Measurements from ENCODE around the gene PLCL1. TPM values are rescaled to one million over a fixed set of nuclear protein-coding genes. Genes with fewer than 3 reads are reported as not detected.
A peak's percentile ranks its signal among the peaks of the same experiment; 100 is the strongest.

PLCL1 gene
- polyA plus RNA-seq, 1 donor, result 20.7 TPM

DNA sequence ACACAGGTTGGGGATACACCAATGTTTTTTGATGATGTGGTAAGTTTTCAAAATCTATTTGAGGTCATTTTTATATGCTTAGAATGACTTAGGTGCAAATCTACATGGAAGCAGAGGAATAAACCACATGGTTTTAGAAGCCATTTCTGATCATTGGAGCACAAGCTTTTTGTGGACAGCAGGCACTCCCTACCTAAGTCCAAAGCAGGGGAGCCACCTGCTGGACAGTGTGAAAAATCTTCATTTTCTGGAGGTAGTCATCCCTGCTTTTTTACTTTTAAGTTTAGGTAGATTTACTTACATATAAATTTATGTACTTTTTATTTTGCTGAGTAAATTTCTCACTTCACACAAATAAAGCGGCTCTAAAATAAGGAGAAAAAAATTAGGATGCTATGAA is 323.2 kb downstream of the PLCL1 start:
- peak; percentile 48 for DNase-seq

DNA sequence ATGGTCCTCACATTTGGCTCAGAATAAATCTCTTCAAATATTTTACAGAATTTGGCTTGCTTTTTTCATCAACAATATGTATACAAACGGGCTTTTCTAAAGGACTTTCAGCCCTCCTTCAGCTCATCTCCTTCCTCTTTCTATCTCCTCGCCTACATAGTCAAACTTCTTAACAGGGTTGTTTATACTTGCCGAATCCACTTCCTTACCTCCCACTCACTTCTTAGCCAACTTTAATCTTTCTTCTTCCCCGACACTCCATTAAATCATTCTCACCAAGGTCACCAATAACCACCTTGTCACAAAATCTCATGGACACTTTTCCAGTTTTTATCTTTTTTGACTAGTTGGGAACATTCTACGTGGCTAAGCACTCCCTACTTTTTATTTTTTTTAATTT is 325.2 kb downstream of the PLCL1 start:
- no peak for DNase-seq

DNA sequence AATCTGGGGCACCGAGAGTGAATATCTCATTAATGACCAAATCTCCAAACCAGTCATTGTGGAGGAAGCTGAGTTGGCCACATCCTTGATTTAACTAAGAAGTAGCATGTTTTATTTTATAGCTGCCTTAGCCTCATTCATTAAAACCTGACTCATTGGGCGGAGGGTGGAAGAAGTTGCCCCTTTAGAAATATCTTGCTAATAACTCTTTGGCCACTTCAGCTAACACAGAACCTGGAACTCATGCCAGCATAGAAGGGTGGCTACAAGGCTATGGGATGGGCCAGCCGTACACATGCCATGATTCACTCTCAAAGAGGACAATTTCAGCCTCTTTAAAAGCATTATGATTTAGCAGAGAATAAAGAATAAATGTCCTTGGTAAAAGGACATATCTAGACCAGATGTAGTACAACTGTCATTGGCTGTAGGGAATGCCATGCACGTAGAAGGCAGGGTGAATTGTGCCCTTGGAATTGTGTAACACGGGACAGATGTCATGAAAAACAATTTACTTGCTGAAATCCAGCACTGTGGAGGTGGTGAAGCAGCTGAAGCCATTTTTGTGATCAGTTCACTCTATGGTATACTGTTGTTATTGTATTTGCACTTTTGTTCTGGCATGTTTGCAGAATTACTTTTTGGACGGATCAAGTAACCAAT is 330.0 kb downstream of the PLCL1 start:
- DNase-seq, result no peak

DNA sequence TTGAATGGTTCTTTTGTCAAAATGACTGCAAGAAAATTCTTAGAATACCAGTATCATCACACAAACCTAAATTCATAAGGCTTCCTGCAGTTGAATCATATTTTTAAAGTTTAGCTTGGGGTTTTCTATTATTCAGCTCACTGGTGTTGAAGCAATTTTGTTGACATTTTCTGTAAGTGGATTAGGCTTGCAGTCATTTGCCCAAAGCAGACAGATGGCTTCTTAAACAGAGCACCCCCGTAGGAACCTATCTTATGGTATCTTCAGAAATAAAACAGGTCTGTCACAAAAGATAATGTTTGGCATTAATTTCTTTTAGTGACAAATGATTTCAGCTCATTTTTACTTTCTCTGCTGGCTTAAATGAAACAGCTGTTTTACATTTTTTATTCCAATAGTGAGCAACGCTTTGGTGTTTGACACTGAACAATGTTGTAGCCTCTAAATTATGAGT is 331.1 kb downstream of the PLCL1 start:
- DNase-seq, result no peak

DNA sequence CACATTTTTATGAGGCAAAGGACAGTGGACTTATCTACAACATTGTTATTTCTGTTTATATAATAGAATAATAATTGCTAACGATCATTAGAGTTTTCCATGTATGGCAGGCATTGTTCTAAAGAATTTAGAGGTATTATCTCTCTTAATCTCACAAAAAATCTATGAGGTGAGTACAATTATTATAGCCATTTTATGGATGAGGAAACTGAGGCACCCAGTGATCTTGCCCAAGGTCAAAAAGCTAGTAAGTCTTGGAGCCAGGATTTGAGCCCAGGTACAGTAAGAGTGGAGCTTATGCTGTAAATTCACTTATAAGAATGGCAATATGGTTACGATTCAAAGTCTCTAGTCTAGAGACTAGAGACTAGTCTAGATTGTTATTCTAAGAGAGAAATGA is 331.7 kb downstream of the PLCL1 start:
- DNase-seq, result no peak

DNA sequence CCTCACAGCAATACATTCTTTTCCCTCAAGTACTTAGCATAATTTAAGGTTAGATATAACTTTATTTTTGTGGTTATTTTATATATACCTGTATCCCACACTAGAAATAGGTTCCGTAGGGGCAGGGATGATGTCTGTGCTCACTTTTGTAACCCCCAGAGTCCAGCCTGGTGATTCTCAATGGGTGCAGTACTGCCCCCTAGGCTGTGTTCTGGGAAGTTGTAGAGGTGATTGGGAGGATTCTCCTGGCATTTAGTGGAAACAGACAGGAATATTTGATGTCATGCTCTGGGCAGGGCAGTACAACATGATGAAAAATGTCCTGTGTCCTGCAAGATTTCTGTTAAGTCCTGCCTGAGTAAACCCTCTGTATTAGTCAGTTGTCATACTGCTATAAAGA is 333.3 kb downstream of the PLCL1 start:
- DNase-seq, result no peak

DNA sequence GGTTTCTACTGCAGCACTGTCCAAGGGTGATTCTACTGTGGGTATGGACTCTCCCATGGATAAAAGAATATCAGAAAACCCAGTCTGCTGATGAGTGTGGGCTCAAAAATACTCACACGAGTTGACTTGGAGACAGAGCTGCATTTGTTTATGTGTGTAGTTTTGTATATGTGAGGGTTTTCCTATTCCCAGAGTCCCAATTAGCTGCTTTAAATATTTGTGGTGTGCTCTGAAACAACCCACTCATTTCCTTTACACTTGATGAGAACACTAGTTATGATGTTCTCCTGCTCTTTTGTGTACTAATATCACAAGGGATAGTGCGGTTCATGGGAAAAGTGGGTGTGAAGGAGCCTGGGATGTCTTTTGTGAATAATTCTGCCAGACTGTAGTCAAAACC is 337.3 kb downstream of the PLCL1 start:
- DNase-seq, result no peak

DNA sequence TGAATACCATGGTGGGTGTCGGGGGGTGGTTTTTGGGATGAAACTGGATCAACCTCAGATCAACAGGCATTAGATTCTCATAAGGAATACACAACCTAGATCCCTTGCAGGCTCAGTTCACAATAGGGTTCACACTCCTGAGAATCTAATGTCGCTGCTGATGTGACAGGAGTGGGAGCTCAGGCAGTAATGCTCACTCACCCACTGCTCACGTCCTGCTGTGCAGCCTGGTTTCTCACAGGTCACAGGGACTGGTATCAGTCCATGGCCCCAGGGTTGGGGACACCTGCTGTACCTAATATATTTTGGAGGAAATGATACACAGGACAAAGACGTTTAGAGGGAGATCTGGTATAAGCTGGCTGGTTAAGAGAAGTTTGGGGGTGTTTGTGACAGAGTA is 338.8 kb downstream of the PLCL1 start:
- DNase-seq, result no peak

DNA sequence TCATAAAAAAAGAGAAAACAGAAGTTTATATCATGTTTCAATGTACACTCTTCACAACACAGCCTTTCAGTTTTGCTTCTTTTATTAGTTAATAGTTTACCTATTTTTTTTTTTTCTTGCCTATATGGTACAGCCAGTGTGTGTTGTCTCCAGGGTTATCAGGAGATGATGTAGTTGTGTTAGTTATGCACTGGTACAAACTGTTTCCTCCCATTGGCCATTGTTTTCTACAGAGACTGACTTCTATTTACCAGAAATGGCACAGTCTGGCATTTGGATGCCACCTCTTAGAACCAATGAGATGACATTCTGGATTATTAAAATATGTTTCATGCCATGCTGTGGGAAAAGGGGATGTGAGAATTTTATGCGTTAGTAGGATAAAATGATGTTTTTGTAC is 339.4 kb downstream of the PLCL1 start:
- DNase-seq, result no peak

DNA sequence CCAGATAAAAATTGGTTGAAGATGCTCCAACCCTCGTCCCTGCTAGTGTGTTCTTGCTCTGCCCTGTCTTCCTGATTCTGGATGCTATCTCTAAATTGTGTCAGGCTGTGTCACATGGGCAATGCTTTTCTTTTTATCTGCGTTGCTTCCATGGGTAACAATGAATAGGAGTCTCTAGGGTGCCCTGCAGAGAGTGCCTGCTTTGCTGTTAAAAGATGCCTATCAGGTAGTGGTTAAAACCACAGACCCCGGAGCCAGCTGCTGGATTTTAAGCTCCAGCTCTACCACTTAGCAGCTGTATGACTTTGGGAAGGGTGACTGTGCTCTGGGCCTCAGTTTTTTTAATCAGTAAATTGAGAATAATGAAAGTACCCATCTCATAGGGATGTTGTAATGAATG is 340.3 kb downstream of the PLCL1 start:
- DNase-seq, result no peak

DNA sequence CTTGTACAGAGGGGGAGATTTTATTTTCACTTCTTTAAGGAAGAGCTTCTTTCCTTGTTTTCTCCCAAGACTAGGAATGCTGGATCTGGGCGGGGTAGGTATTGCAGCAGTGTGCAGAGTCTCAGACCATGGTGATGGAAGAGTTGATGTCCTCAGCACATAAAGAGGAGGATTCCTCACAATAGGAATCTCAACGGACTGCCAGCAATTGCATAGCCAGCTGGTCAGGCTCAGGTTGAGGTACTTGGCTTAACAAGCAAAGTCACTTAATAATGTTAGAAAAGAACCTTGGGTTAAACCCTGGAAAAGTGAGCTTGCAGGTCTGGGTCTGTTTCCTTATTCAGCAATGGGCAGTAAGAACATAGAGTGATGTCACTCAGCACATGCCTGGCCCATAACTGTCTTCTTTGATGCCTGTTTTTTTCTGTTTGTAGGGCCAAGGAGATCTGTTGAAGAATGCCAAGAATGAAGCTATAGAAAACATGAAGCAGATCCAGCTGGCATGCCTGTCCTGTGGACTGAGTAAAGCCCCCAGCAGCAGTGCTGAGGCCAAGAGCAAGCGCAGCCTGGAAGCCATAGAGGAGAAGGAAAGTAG is 342.1 kb downstream of the PLCL1 start:
- DNase-seq, result peak; percentile 44

DNA sequence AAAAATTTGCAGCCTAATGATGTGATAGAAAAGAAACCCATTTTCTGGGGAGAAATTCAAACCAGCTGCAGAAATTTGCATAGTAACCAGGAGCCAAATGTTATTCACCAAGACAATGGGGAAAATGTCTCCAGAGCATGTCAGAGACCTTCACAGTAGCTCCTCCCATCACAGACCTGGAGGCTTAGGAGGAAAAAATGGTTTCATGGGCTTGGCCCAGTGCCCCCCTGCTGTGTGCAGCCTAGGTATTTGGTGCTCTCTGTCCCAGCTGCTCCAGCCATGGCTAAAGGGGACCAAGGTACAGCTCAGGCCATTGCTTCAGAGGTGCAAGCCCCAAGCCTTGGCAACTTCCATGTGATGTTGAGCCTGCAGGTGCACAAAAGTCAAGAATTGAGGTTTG is 352.9 kb downstream of the PLCL1 start:
- DNase-seq, result no peak

DNA sequence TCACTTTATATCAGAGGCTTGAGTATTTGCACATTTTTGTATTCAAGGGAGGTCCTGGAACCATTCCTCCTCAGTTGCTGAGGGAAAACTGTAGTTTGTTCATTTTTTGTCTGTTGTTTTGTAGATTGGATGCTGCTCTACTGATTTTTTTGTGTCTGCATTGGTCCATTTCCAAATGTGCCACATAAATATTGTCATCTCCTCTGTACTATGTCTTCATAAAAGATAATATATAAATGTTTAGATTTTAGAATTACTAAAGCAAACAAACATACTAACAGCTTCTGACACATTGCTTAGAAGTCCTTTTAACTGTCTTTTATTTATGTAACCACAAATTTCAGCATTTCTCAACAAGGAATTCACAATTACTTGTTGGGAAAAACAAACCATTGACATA is 356.8 kb downstream of the PLCL1 start:
- DNase-seq, result no peak

DNA sequence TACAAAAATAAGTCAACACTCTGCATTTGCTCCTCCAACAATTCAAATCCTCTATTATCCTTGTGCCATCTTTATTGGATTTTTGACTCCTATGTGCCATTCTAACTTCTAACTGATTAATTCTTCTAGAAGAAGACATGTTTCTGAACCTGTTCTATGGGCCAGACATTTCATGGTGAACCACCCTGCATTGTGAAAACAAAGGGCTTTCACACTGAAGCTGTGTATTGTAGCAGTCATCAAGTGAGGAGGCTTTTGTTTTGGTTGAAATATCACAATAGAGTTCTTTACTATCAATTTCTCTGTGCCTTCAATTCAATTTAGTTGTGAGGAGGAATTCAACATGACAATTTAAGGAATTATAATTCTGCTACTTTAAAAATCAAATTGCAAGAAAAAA is 357.9 kb downstream of the PLCL1 start:
- no peak for DNase-seq

DNA sequence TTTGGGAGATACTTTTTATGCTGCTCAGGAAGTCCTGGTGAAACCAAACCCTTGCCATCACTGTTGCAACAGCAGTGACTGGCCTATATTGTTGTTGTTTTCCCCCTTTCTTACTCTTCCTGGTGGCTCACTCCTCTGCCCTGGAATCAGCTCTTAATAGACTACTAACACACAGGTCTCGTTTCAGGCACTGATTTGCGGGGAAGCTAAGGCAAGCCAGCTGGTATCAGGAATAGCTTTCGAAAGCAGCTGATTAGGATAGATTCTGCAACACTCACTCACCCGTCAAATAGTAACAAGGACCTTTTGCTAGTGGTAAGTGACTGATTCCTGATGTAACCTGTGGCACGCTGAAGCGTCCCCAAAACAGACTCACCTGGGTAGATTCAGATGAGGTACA is 360.4 kb downstream of the PLCL1 start:
- DNase-seq, result no peak

DNA sequence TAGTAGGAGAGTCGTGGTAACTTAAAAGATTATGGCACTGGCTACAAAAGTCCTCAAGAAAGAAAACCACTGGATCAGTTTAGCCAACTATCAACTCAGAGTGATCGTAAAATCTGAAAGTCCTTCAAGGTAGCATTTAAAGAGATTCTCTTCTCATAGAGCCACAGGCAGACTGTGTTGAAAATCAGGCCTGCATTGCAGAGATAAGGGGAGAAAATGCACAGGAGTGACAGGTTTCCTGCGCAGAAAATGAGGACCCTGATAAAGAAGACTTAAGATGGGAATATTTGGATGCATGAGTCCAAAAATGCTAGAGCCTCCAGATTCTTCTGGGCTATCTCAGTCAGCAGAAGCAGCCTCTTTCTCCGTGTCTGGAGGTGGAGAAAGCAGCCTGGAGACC is 360.9 kb downstream of the PLCL1 start:
- DNase-seq, result no peak

DNA sequence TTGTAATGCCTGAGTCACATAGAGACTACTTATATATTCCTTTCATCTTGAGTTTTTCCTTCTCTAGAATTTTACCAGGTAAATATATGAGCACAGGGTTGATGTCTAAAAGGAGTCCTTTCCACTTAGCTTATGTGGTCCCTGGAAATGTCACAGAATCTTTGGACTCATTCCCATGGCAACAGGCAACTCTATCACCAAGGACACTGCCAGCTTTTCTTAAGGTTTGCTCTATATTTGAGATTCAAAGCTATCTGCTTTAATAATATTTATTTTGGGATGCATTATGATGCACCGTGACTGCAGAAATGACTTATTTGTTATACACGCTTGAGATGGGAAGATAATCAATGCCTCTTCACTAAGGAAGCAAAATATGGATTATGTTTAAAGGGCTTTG is 363.0 kb downstream of the PLCL1 start:
- DNase-seq, result no peak

DNA sequence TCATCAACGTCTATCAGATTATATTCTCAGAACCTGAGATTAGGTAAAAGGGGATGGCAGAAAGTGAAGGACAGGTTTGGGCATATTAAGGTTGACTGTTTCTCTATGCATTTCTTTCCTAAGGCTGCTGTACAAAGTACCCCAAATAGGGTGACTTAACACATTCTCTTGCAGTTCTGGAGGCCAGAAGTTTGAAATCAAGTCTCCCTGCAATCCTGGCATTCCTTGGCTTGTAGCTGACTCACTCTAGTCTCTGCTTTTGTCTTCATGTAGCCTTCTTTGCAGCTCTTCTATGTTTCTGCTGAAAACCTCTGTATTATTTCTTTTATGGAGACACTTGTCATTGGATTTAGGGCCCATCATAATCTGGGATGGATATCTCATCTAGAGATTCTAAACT is 364.3 kb downstream of the PLCL1 start:
- no peak for DNase-seq

DNA sequence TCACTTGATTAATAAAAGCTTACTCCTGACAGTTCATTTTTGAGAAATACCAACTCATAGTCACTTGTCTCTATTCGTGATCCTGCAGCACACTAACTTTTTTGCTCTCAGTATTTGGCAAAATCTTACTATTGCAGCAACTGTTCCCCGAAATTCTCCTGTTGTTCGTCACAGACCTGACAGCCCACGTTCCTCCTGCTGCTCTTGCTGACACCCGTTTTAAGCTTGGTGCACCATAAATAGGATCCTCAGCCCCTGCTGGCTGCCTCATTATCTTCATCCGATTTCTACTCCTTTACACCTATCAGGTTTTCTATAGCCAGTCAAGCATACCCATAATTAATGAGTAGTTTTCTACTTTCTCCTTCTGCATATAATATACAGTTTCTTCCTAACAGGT is 368.8 kb downstream of the PLCL1 start:
- no peak for DNase-seq

DNA sequence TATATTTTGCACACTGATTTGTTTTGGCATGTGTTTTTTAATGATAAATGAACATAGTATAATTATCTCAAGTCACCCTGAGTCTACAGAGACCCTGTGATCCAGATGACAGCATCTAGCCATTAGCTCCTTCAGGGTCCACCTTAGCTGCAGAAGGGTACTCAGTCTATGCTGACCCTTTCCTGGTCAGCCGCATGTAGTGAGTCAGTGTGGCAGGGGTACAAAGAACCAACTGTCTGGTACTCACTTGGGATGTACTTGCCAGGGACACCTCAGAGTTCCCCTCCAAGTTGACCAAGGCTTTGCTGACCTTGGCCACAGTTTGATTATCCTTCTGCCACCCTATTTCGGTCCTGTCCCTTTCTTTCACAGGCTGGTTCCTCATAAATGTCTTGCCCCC is 369.5 kb downstream of the PLCL1 start:
- no peak for DNase-seq

DNA sequence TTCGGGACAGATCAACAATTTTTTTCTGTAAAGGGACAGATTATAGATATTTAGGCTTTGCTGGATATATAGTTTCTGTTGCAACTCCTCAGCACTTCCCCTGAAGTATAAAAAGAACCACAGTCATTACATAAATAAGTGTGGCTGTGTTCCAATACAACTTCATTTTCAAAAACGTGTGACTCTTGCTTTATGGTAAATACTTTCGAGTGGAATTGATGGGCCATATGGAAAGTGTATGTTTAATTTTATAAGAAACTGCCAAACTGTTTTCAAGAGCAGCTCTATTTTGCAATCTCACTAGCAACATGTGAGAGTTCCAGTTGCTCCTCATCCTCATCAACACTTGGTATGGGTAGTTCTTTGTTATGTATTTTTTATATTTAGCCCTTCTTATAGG is 370.9 kb downstream of the PLCL1 start:
- no peak for DNase-seq

DNA sequence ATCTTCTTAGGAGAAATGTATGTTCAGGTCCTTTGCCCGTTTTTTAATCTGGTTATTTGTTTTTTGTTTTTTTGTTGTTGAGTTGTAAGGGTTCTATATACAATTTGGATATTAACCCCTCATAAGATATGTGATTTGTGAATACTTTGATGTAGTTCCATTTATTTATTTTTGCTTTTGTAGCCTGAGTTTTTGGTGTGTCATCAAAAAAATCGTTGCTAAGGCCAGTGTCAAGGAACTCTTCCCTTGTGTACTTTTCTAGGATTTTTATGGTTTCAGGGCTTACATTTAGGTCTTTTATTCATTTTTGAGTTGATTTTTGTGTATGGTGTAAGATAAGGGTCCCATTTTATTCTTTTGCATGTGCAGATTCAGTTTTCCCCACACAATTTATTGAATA is 372.6 kb downstream of the PLCL1 start:
- DNase-seq, result no peak

DNA sequence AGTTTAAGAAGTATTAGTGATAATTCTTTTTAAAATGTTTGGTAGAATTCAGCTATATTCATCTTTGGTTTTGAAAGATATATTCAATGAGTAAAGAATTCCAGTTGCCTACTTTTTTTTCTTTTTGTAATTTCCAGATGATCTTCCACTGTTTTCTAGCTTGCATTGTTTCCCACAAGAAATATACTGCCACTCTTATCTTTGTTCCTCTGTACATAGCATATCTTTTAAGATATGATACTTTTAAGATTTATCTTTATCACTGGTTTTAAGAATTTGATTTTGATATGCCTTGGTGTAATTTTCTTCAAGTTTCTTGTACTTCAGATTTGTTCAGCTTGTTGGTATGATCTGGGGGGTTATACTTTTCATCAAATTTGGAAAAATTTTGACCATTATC is 374.4 kb downstream of the PLCL1 start:
- DNase-seq, result no peak

DNA sequence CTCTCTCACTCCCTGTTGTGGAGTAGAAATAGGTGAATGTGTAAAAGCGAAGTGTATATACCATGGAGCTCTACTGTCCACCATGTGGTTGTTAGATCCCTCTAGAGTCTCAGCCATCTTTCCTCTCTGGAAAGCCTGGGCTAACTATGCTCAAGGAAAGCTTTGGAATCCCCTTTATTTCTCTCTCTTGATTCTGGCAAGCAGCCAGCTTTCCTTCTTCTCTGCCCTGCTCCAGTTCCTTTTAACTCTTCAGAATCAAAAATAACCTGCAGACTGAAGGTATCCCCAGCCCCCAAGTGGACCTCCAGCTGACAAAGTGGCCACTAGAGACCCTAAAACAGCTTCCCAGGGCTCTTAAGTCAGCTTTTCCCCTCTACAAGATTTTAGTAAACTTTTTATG is 381.9 kb downstream of the PLCL1 start:
- DNase-seq, result no peak

DNA sequence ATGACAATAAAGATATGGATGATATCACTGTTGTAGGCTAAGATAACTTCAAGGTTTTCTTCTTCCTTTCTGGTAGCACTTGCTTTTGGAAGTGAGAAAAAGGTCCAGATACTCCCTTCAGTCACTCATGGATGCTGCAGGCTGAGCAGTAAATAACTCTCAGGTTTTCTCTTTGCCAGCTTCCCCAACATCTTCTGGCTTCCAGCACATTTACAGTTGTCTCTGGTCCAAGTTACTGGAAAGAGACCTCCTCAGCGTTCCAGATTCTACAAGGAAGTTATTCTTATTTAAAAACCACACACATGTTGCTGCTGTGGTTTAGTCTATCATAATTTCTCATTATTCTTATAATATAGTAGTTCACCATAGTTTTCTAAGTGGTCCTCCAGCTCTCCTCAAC is 383.4 kb downstream of the PLCL1 start:
- peak; percentile 8 for DNase-seq

Data from hindlimb muscle (tissue), 1 donor.